Activated naive CD8-positive, alpha-beta T cell treated with anti-CD3 and anti-CD28 coated beads for 36 hours (primary cell): Measurements from ENCODE around the gene MAD1L1. TPM values are rescaled to one million over a fixed set of nuclear protein-coding genes. Genes with fewer than 3 reads are reported as not detected.

Experiments used
- DNase-seq: peaks from one replicate; pipeline ENCODE4 v3.0.0; 2021
- H3K27ac Mint-ChIP-seq: one replicate; pipeline ENCODE4 v1.8.0; 2022; ENCODE audit warnings: mild to moderate bottlenecking, moderate library complexity, mixed read lengths
- H3K27me3 Mint-ChIP-seq: one replicate; pipeline ENCODE4 v1.8.0; 2022; ENCODE audit warnings: mild to moderate bottlenecking, mixed read lengths
- H3K36me3 Mint-ChIP-seq: one replicate; pipeline ENCODE4 v1.8.0; 2021; ENCODE audit warnings: mild to moderate bottlenecking, mixed read lengths
- H3K4me1 Mint-ChIP-seq: one replicate; pipeline ENCODE4 v1.8.0; 2021; ENCODE audit warnings: mixed read lengths
- H3K4me3 Mint-ChIP-seq: one replicate; pipeline ENCODE4 v1.8.0; 2022; ENCODE audit warnings: mild to moderate bottlenecking, moderate library complexity, mixed read lengths
- H3K9me3 Mint-ChIP-seq: one replicate; pipeline ENCODE4 v1.8.0; 2022; ENCODE audit warnings: mixed read lengths
- total RNA-seq, 2 experiments: library from RNA; stranded (reverse); gene quantifications; one replicate each; pipeline ENCODE4 v1.2.3, GENCODE V29; 2021

Gene MAD1L1
- total RNA-seq, 2 experiments from 2014 or later = 36.5 to 37.8 TPM

DNA sequence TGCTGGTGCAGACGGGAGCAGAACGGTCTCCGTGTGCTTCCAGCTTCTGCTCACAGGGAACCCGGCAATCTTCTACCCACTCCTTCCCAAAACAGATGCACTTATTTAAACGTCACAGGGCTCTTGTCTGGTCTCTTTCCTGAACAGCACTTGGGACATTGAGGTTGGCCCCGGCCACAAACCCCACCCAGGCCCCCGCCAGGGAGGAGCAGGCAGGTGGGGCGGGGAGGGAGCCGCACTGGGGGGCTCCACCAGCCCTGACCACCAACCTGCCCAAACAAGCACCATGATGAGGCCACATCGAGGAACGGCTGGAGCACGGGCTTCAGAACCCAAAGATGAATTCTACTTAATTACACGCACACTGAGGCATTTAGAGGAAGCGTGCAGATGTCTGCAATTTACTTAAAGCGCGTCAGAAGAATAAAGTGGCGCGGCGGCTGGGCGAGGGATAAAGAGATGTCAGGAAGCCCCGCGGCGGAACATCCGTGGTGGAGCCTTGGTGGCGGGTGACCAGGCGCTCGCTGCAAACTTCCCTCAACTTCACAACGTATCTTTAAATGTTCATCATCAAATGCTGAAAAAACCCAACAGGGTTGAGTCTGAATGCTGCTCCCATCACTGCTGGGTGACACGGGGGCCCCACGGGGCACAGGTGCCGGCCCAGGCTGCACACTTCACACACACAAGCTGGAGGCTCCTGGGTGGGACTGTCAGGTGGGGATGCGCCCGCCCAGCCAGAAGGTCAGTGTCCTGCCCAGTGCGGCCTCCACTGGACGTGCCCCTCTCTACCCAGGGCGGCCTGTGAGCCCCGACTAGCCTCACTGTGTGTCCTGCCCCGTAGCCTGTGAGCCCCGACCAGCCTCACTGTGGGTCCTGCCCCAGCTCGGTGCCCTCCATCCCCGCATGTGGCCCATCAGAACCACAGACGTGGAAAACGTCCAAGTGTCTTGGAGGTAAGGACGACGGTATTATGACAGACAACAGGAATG lies 279.2 kb downstream of the MAD1L1 start:
- DNase-seq = no peak
- Mint-ChIP-seq H3K27ac (no peak overlapping the region), H3K4me1 (peaks cover 8% of the 10 kb centered on the region), H3K36me3 (peaks cover 21% of the 10 kb centered on the region), H3K4me3 (no peak overlapping the region), H3K27me3 (no peaks in the 10 kb centered on the region), H3K9me3 (peaks cover 3% of the 10 kb centered on the region)

DNA sequence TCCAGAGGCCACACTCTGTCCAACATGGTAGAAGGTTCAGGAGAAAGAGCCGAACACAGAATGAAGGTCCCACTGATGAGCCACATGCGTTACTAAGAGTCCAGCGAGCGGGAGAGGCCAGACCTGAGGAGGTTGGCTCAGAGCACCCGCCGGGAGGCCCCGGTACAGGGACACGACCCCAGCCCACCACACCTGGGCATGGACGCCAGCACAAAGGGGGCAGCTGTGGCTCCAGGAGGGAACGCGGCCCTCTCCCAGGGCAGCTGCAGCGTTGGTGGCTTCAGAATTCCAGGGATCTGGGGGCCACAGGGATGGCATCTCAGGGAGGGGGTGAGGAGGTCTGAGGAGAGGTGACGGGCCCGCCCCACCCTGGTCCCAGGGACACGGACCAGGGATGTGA lies 280.0 kb downstream of the MAD1L1 start:
- Mint-ChIP-seq H3K4me1 (peaks cover 8% of the 10 kb centered on the region), H3K27ac (no peak overlapping the region)
- DNase-seq = no peak

DNA sequence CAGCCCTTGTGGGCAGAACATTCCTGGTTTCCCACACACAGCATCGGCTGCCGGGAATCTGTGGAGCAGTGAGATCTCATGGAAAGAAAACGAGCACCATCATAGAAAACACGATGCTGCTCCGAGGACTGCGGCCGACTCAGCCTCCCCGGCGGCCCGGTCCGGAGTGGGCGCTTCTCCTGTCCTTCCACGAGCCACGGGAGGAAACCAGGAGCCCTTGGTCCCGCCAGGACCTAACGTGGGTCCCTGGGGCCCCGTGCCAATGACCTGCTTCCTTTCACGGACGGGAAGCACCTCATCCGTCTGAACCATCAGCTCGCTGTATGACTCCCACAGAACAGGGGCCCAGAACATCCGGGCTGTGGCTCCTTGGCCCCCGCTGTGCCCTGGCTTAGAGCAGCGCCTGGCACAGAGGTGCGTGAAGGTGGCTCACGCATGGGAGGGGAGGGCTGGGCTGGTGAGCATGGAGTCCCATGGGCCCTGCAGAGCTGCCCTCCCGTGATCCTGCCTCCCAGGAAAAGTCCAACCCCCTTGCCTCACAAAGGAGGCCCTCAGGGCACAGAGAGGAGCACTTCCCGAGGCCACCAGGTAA lies 280.5 kb downstream of the MAD1L1 start:
- Mint-ChIP-seq H3K36me3 (peaks cover 11% of the 10 kb centered on the region), H3K27me3 (no peaks in the 10 kb centered on the region), H3K27ac (no peak overlapping the region), H3K9me3 (no peaks in the 10 kb centered on the region), H3K4me3 (no peak overlapping the region), H3K4me1 (peaks cover 8% of the 10 kb centered on the region)
- DNase-seq = no peak

More for the DNA sequence above, 280.0 kb downstream of the MAD1L1 start:
- Mint-ChIP-seq H3K36me3 (peaks cover 14% of the 10 kb centered on the region), H3K27me3 (no peaks in the 10 kb centered on the region), H3K9me3 (no peaks in the 10 kb centered on the region), H3K4me3 (no peak overlapping the region)

DNA sequence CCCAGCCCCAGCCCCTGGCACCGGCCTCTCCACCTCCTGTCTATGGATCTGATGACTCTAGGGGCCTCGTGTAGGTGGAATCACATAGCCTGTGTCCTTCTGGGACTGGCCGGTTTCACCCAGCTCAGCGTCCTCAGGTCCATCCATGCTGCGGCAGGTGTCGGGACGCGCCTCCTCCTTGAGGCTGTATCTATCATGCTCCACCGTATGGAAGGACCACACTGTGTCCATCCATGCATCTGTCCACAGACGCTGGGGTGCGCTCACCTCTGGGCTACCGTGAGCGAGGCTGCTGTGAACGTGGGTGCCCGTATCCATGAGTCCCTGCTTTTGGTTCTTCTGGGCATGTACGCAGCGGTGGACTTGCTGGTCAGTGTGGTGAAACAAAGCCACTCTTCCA lies 281.1 kb downstream of the MAD1L1 start:
- Mint-ChIP-seq H3K4me3 (no peak overlapping the region), H3K36me3 (peaks cover 4% of the 10 kb centered on the region), H3K27ac (no peak overlapping the region), H3K9me3 (no peaks in the 10 kb centered on the region), H3K4me1 (peaks cover 8% of the 10 kb centered on the region), H3K27me3 (no peaks in the 10 kb centered on the region)
- no peak for DNase-seq

DNA sequence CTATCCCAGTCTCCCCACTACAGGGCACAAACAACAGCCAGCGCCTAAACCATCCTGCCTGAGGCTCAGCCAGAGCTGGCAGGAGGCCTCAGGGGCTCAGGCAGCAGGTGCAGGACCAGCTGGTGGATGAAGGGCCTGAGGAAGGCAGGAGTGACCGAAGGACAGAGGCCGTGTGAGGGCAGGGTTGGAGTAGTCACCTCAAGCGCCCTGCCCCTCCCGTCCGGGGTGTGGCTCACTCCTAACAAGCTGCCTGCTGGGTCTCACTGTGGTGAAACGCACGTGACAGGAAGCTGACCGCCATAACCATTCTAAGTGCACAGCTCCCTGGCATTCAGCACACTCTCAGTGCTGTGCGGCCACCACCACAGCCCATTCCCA lies 281.6 kb downstream of the MAD1L1 start:
- Mint-ChIP-seq H3K36me3 (peaks cover 1% of the 10 kb centered on the region), H3K4me1 (peaks cover 8% of the 10 kb centered on the region), H3K27ac (no peak overlapping the region), H3K4me3 (no peak overlapping the region), H3K9me3 (no peaks in the 10 kb centered on the region), H3K27me3 (no peaks in the 10 kb centered on the region)
- no peak for DNase-seq

DNA sequence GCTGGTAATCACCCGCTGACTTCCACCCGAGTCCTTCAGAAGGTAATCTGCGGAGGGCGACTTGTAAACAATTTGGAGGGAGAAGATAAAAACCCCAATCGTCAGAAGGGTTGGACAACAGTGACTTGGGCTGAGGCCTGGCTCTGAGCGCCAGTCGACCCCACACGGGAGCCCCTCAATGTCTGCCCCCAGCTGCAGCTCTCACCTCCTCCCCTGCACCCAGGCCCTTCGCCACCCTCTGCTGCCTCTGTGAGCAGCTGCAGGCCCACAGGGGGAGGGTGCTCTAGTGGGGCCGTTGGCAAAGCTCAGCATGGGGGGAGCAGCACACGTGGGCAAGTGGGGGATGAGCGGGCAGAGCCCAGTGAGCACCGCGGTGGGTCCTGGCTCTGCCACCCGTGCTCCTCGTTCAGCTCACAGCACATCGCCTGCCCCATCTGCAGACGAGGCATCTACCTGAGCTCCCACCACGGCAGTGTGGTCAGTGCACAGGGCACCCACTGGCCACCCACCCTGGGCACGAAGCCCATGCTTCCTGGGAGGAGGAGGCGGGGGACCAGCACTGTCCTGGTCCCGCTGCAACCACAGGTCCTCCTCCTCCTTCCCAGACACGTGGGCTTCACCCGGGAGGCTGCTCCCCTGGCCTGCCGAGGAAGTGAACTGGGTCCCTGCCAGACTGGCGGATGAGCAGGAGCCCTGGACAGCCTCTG lies 282.1 kb downstream of the MAD1L1 start:
- H3K4me3 Mint-ChIP-seq = no peak overlapping the region
- DNase-seq = no peak
- H3K27me3 Mint-ChIP-seq = no peaks in the 10 kb centered on the region
- peaks cover 8% of the 10 kb centered on the region for H3K4me1 Mint-ChIP-seq
- H3K9me3 Mint-ChIP-seq = no peaks in the 10 kb centered on the region
- no peak overlapping the region for H3K27ac Mint-ChIP-seq
- H3K36me3 Mint-ChIP-seq = peaks cover 1% of the 10 kb centered on the region

DNA sequence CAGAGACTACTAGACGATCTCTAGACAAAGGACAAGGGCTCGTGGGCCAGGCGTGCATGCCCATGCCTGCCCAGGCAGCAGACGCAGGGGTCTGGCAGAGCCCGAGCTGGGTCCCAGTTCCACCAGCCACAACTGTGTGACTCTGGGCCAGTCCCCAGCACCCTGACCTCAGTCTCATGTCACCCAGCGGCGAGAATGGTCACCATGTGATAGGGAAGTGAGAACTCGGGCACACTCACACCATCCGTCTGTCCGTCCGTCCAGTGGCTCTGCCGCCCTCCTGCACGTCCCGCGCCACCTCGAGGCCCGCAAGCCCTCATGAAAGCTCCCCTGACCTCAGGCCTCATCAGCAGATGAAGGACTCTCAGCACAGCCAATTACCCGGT lies 282.7 kb downstream of the MAD1L1 start:
- Mint-ChIP-seq H3K4me1 (peaks cover 8% of the 10 kb centered on the region), H3K27ac (no peak overlapping the region), H3K4me3 (no peak overlapping the region), H3K27me3 (no peaks in the 10 kb centered on the region), H3K36me3 (peaks cover 1% of the 10 kb centered on the region), H3K9me3 (no peaks in the 10 kb centered on the region)
- DNase-seq = no peak

DNA sequence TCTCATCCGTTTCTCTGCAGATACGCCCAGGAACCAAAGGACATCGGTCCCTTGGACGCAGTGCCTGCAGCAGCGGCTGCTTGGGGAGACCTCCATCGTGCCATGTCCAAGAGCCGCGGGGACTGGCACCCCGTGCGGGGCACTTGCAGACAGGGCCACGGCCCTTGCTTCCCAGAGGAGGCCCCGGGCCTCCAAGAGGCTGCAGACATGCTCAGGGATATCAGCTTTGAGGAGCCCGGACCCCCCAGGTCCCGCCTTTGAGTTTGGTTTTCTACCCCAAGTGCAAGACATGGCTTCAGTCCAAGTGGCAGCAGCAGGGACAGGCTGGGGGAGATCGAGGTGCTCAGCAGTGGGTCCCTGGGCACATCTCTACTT lies 283.1 kb downstream of the MAD1L1 start:
- peaks cover 8% of the 10 kb centered on the region for H3K4me1 Mint-ChIP-seq
- DNase-seq = no peak
- no peak overlapping the region for H3K27ac Mint-ChIP-seq
- no peaks in the 10 kb centered on the region for H3K9me3 Mint-ChIP-seq
- no peaks in the 10 kb centered on the region for H3K27me3 Mint-ChIP-seq
- H3K36me3 Mint-ChIP-seq = peaks cover 1% of the 10 kb centered on the region
- H3K4me3 Mint-ChIP-seq = no peak overlapping the region

DNA sequence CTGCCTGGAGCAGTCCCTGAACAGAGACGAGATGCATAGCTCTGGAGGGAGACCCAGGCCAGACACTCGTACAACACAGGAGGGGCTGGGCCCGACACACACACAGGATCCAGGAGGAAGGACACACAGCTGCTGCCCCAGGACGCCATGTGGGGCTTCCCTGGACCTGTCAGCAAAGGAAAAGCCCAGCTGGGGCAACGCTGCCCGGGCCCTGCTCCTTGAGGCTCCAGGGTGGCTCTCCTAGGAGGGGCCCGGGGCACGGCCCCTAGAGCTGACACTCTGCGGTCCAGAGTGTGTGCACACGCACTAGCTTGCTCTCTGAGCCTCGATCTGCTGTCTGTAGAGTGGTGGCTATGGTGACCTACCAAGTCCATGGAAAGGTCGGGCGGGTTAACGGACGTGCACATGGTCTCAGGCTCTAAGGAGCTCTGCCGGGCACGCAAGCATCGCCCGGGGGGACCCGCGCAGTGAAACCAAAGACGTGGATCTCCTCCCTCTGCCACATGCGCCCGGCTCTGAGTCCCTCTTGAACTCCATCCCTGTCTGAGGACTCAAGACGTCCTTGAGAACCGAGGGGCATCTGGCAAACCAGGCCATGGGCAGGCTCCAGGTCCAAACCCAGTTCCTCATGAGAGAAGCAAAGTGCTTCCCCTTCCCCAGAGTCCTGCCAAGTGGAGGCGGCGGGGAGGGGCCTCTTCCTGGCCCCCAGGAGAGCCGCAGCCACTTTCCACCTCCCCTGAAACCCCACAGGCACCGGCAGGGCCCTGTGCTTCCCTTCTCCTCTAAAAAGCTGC lies 283.7 kb downstream of the MAD1L1 start:
- Mint-ChIP-seq H3K4me3 (no peak overlapping the region), H3K4me1 (peaks cover 11% of the 10 kb centered on the region), H3K9me3 (no peaks in the 10 kb centered on the region), H3K27me3 (no peaks in the 10 kb centered on the region), H3K36me3 (peaks cover 2% of the 10 kb centered on the region), H3K27ac (no peak overlapping the region)
- no peak for DNase-seq

DNA sequence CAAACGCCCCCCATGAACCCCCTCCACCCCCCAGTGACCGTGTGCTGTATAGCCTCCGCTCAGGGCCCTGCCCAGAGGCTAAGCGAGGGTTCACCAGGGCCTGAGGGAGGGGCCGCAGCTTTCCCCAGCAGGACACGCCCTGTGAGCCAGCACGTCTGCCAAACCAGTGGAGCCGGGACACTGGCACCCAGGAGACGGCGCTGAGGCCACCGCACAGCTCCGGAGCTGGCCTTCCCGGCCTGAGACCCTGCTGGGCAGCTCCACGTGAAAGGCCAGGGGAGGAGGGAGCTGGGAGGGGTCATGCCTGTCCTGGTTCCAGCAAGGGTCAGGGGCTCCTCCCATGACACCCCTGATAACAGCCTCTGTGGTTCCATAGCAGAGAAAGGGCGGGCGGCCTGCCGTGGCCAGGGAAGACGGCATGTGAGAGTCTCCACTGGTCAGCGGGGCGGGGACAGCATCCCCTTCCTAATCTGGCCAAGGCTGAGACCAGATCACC lies 284.4 kb downstream of the MAD1L1 start:
- Mint-ChIP-seq H3K27ac (no peak overlapping the region), H3K36me3 (peaks cover 5% of the 10 kb centered on the region), H3K9me3 (no peaks in the 10 kb centered on the region), H3K27me3 (no peaks in the 10 kb centered on the region), H3K4me3 (no peak overlapping the region), H3K4me1 (peaks cover 18% of the 10 kb centered on the region)
- no peak for DNase-seq

DNA sequence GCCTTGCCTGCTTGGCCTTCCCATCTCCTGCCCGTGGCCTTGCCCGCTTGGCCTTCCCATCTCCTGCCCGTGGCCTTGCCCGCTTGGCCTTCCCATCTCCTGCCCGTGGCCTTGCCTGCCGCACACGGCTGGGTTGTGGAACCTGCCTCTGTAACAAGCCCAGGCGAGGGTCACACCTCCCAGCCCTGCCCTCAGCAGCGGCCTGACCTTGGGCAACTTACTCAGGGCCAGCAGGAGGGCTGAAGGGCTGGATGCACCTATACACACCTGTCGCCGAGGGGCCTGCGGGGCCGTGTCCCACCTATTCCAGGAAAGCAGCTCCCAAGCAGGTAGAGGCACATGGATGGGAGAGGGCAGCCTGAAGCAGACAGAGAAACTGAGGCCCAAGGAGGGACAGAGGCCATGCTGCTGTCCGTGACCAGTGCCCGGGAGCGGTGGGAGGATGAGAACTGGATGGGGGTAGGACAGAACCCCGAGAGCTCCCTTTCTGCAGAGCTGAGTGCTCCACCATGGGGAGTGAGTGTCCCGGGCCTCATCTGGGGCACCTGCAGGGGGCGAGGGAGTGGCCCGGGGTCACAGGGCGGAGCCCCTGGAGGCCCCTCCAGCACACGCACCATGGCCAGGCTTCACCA lies 285.0 kb downstream of the MAD1L1 start:
- H3K36me3 Mint-ChIP-seq = peaks cover 7% of the 10 kb centered on the region
- no peaks in the 10 kb centered on the region for H3K9me3 Mint-ChIP-seq
- peaks cover 24% of the 10 kb centered on the region for H3K4me1 Mint-ChIP-seq
- H3K4me3 Mint-ChIP-seq = no peak overlapping the region
- no peak overlapping the region for H3K27ac Mint-ChIP-seq
- H3K27me3 Mint-ChIP-seq = peaks cover 3% of the 10 kb centered on the region
- no peak for DNase-seq

DNA sequence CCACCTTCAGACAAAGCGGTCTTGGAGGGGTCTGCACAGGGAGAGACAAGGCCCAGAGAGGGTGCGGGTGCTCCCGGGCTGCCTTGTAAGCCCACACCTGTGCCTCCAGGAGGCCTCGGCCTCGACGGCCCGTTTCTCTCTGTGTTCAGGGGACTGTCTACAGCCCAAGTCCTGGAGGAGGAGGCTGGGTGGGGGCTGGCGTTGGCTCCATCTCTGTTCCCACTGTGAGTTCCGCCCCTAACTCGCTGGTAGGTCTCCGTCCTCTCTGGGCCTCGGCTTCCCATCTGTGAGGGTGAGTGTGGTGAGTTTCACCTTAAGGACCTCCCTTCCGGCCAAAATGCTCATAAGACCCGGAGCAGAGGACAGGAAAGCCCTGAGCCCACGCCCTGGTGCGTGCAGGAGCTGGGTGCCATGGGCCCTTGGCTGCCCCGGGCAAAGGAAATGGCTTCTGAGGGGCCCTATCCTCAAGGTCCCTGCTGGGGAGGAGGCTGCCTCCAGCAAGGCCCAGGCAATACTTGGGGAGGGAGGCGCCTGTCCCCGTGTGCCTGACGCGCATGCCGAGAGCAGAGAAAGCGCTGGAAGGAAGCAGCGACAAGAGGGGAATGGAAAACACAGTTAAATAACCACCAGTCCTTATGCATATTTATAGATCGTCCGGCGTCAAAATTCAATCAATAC lies 285.8 kb downstream of the MAD1L1 start:
- Mint-ChIP-seq H3K9me3 (no peaks in the 10 kb centered on the region), H3K27ac (no peak overlapping the region), H3K4me3 (no peak overlapping the region), H3K4me1 (peaks cover 27% of the 10 kb centered on the region), H3K27me3 (peaks cover 3% of the 10 kb centered on the region), H3K36me3 (peaks cover 7% of the 10 kb centered on the region)
- no peak for DNase-seq

DNA sequence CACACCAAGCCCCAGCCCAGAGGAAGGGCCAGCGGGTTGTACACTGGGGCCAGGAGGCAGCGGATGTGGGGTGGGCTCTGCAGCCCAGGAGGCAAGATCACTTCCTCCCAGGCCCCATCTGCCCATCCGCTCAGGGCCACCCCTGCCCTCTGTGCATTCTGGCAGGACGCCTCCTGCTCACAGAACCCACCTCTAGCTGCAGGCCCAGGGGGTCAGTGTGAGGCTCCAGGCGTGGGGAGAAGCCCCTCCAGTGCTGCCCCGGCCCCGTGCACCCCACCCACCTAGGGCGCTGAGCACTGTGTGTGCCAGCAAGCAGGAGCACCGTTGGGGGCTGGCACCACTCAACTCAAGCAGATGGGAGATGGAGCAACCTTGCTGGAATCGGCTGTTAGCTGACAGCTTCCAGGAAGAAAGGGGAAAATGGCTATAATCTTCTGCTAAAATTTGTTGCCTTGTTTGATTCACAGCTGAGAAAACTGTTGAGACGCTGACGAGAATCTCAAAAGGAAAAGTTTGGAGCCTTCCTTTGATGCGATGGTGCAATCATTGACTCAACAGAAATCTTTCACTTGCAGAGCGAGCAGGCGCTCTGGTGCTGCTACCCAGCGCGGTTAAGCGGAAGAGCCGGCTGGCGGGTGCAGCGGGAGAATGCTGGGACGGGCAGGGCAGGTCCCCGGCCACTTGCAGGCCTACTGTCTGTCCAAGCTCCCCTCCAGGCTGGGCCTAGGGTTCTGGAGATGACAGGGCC lies 286.5 kb downstream of the MAD1L1 start:
- H3K27ac Mint-ChIP-seq = no peak overlapping the region
- no peak for DNase-seq

More for the DNA sequence above, 286.5 kb downstream of the MAD1L1 start:
- no peak overlapping the region for H3K4me3 Mint-ChIP-seq
- H3K27me3 Mint-ChIP-seq = peaks cover 3% of the 10 kb centered on the region
- H3K36me3 Mint-ChIP-seq = peaks cover 7% of the 10 kb centered on the region
- no peaks in the 10 kb centered on the region for H3K9me3 Mint-ChIP-seq
- H3K4me1 Mint-ChIP-seq = peaks cover 25% of the 10 kb centered on the region
